UCSD-AML1 (cell line): ENCODE measurements around the gene RING1.
A peak's percentile ranks its signal among the peaks of the same experiment; 100 is the strongest.

Source experiments
- DNase-seq: peaks from one replicate; lab custom pipeline; 2025; ENCODE audit not compliant: unreplicated experiment; lab: John Stamatoyannopoulos, UW

The RING1 gene

GRCh38 chr6:33171880-33172687 lies 36.2 kb upstream of the RING1 start:
- DNase-seq, result no peak

DNA sequence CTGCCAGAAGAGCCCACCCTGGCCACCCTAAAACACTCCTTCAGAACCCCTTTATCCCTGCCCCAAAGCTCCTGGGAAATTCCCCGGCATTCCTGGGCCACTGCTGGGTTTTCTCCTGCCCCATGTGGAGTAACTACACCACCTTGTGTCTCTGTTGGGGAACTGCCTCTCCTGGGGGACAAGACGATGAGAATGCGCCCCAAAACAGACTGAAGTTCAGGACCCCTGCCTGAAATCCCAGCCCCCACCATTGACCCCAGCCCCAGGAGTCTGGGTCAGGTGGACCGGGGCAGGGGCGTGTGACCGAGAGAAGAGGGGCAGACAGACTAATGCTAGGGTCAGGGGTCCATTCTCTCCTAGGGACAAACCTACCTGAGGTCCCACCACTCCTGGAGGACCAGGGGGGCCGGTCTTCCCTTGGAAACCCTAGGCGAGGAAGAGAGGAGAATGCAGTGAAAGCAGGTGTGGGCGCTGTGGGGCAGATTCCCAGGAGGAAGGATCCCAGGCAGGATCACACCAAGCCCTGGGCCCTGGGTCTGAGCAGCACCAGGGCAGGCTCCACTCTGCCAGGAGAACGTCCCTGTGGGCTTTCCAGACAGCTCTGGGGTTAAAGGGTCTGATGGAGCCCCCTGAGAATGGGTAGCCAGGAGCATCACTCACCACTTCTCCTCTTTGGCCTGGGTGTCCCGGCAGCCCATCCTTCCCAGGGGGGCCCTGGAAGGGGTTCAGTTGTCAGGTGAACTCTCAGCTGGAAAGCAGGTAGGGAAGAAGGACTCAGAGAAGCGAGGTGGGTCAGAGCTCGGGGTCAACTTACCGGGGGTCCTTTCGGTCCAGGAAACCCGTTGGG lies 35.4 kb upstream of the RING1 start:
- peak; percentile 21 for DNase-seq

DNA sequence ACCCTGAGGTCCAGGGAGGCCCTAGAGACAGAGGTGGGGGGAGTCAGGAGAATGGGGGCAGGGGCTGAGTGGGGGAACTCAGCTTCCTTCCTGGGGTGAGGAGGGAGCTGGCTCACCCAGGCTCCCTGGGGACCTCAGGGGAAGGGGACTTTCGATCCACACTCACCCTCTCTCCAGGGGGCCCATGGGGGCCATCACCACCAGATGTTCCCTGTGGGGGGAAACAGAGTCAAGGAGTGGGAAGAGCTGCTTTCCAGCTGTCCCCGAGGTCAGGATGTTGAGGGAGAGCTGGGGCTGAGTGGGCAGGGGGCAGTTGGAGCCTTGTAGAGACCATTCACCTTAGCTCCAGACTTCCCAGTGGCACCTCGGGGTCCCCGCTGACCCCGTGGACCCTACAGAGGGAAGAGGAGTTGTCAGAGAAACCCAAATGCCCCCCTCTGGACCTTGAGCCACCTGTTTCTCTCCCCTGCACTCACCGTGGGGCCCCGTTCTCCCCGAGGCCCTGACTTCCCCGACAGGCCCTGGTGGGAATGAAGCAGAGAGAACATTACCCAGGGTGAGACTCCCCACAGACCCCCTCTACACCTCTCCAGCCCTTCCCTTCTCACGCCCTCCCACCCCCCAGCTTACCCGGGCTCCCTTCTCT lies 34.6 kb upstream of the RING1 start:
- DNase-seq, result no peak

- DNase-seq, result no peak
Measured at GRCh38 chr6:33174784-33175183, 33.5 kb upstream of the RING1 start.

DNA sequence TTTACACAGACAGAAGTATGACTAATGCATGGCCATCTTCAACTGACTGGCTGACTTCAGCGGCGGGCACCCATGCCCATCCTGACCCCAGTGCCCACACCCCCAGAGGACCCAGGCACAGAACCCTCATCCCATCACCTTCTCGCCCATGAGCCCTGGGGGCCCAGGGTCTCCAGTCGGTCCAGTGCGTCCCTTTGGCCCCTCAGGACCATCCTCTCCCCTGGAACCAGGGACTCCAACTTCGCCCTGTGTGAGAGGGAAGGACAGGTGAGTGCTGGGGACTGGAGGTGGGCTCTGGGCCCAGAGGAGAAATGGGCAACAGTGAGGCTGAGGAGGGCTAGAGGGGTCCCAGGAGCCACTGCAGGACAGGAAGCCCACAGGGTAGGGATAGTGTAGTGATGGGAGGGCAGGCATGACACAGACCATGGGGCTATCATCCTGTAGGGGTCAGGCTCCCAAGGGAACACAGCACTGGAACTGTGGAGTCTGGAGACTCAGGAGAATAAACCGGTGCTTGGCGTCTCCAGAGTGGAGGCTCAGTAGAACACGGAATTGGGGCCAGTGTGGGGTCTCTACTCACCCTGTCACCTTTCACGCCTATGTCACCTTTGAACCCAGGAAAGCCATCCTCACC lies 32.7 kb upstream of the RING1 start:
- DNase-seq, result no peak

DNA sequence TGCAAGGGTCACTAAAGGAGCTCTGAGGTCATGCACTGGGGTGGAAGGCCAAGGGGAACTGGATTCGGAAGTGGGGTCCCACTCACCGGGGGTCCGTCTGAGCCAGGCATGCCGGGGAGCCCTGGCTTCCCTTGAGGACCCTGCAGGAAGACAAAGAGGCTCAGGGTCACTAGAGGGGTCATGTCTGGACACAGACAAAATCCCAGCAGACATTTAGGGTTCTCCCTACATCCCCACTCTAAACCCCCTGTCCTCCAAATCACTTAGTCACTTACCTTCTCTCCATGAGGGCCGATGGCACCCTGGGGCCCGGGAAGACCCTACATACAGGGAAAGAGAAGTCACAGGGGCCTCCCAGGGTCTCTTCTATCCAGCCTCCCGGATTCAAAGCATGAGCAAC lies 31.4 kb upstream of the RING1 start:
- no peak for DNase-seq

DNA sequence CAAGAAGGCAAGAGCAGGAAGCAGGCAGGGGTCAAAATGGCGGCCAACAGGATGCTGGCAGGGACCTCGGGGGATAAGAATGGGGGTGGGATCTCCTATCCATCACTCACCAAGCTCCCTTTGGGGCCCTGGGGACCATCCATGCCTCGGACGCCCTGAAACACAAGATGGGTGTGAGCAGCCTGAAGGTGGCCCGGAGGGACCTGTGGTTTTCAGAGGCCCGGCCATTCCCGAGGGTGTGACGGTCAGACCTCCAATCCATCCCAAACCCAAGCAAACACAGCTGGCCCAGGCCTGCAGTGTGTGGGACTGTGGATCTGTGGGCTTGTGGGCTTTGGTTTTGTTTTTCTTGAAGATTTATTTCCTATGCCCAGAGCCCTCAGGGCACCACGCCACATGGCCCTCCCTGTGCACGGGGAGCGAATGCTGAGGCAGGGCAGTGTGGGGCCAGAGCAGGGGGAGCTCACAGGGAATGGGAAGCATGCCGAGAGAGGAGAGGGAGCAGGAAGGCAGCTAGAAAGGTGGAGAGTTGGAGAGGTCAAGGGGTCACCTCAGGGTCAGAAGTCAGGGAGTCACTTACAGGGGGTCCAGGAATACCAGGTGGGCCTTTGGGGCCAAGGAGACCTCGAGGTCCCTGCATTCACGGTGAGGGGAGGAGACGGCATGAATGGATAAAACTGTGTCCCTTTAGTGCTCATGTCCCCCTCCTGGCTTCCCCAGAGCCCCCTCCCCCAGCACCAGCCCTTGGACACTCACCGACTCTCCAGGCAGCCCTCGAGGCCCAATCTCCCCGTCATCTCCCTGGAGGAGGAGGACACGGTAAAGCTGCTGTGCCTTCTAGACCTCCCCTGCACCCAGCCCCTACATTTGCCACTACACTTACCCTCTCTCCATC lies 30.5 kb upstream of the RING1 start:
- DNase-seq, result no peak

DNA sequence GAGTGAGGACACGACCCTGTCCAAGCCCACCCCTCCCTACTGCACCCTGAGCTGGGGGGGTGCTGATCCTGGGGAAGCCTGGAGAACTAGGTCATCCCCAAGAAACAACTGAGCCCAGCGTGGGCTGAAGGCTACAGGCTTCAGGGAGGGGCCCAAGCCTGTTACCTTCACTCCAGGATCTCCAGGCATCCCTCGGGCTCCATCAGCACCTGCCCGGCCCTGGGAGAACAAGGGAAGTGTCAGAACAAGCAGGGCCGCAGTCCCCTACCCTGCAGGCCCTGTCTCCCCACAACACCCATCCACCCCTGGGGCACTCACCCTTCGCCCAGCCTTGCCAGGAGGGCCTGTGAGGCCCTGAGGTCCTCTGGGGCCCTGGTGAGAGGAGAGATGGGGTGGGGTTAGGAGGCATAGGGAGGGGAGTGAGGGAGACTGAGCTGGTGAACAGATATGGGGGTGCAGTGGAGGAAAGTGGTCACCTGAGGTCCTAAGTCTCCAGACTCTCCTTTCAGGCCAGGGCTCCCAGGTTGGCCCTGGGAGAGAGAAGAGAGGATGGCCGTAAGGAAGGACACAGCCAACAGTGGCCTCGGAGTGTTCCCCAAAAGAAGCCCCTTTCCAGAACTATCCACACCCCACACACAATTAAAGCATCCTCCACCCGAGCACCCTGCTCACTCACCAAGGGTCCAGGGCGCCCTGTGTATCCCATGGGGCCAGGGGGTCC lies 29.4 kb upstream of the RING1 start:
- DNase-seq, result no peak

- no peak for DNase-seq
Measured at GRCh38 chr6:33181141-33181540, 27.2 kb upstream of the RING1 start.

DNA sequence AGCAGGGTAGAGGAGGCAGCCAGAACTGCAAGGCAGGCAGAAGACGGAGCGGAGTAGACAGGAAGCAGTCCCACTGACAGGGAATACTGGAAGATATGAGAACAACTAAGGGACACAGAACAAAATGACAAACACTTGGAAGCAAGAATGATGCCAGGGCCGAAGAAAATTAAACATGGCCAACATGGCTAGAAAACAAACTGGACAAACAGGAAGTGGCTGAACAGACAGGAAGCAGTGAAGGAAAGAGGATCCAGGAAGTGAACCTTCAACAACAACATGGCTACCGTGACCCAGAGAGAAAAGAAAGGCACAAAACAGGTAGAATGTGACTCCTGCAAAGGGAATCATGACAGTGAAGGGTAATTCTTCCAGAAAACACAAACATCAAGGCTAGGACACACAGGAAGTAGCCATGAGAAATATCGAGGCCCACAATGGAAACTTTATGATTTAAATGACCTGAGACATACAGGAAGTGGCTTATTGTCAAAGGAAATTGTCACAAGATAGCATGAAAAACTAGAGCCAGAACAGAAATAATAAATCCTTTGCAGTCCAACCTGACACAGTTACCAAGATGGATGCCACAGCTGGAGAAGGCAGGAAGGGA lies 25.1 kb upstream of the RING1 start:
- DNase-seq, result no peak

DNA sequence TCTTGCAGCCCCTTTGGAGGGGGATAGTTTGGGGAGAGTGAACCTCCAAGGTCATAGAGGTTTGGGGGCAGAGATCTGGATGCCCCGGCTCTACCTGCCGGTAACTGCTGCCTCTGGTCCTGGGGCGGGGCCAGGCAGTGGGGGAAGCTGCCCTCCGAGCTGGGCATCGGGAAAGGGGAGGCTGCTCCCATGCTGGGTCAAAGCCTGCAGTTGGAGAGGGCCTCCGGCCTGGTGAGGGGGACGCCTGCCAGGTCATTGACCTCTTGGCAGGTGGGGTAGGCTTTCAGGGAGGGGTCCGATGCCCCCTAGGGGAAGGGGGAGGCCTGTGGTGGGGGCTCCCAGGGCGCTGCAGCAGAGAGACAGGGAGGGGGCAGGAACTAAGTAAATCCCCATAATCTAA lies 23.1 kb upstream of the RING1 start:
- DNase-seq, result no peak

GRCh38 chr6:33185654-33186187 lies 22.6 kb upstream of the RING1 start:
- DNase-seq, result no peak

- no peak for DNase-seq
Measured at GRCh38 chr6:33187809-33188208, 20.5 kb upstream of the RING1 start.

DNA sequence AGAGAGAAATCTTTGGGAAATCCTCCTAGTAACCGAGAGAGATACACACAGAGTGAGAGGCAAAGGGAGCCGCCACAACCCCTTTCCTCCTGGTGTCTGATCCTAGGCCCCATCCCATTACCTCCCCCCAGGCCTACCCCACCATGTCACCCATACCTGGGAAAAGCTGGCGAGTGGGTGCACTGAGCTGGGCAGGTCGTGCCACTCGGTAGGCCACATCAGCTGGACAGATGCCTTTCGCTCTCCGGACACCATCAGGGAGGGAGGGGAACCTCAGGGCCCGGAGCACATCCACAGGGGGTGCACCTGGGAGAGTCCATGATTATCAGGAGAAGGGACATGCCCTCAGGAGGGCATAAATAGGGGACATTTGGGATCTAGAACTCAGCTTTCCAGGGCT lies 19.1 kb upstream of the RING1 start:
- DNase-seq, result no peak

DNA sequence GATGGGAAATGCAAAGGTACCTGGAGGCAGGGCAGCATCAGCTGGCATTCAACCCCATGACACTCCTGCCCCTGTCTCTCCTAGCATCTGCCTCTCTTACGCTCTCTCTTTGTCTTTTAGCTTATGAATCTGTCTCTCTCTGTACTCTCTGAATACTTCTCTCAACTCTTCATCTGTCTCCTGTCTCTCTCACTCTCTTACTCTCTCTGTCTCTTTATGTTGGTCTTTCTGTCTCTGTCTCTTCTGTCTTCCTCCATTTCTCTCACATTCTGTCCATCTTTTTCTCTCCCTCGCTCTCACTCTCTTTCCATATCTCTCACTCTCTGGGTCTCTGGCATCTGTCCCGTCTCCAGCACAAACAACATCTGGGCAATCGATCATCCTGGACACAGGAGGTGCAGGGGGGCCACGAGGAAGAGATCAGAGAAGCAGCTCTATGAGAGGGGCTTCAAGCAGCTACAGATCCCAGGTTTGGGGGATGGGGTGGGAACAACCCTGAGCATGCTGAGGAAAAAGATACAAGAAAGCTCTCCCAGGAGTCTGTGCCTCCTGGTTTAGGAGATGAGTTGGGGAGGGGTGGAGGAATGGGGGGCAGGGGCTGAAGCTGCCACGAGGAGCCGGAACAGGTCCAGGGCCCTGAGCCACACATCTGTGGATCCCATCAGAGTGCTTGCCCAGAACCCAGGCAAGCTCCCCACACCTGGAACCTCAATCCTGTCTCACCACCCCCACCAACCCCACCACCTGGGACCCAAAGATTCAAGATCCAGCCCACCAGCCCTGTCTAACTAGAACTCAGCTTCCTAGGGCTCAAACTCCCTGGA lies 18.5 kb upstream of the RING1 start:
- DNase-seq, result no peak

- no peak for DNase-seq
Measured at GRCh38 chr6:33190504-33191107, 17.7 kb upstream of the RING1 start.

GRCh38 chr6:33191383-33192104 lies 16.8 kb upstream of the RING1 start:
- DNase-seq, result no peak
